Karpas-422 (cell line): ENCODE results near the gene GATA5. TPM values are rescaled to one million over a fixed set of nuclear protein-coding genes. Genes with fewer than 3 reads are reported as not detected.

ENCODE experiments used
- DNase-seq: peaks from one replicate; pipeline ENCODE4 v3.0.0-alpha.2; 2015
- H2AFZ ChIP-seq: fragments of 200-600 bp; sonication (generic); 2 replicates; pipeline ENCODE4 v1.6.1; 2014; ENCODE audit warnings: antibody characterized with exemption, low read length, mixed read lengths
- H3K27ac ChIP-seq: fragments of 200-600 bp; sonication (generic); 2 replicates; pipeline ENCODE4 v1.5.1; 2014; ENCODE audit warnings: mild to moderate bottlenecking, low read length, moderate library complexity
- H3K27me3 ChIP-seq: fragments of 200-600 bp; sonication (generic); 2 replicates; pipeline ENCODE4 v1.6.1; 2014; ENCODE audit warnings: low read length, mixed read lengths
- H3K36me3 ChIP-seq: fragments of 200-600 bp; sonication (generic); 2 replicates; pipeline ENCODE4 v1.6.1; 2014; ENCODE audit warnings: low read length, mixed read lengths; ENCODE audit not compliant: insufficient read depth
- H3K4me1 ChIP-seq: fragments of 200-600 bp; sonication (generic); 2 replicates; pipeline ENCODE4 v1.6.1; 2014; ENCODE audit warnings: mild to moderate bottlenecking, low read length, mixed read lengths
- H3K4me2 ChIP-seq: fragments of 200-600 bp; sonication (generic); 2 replicates; pipeline ENCODE4 v1.6.1; 2014; ENCODE audit warnings: low read length, low read depth, mild to moderate bottlenecking; ENCODE audit not compliant: poor library complexity, severe bottlenecking
- H3K4me3 ChIP-seq: fragments of 200-600 bp; sonication (generic); 2 replicates; pipeline ENCODE4 v1.5.1; 2014; ENCODE audit warnings: mild to moderate bottlenecking, antibody characterized with exemption, low read length, mixed read lengths
- H3K79me2 ChIP-seq: fragments of 200-600 bp; sonication (generic); 2 replicates; pipeline ENCODE4 v1.6.1; 2014; ENCODE audit warnings: mild to moderate bottlenecking, low read length, mixed read lengths
- H3K9ac ChIP-seq: fragments of 200-600 bp; sonication (generic); 2 replicates; pipeline ENCODE4 v1.6.0; 2014; ENCODE audit warnings: low read length
- H3K9me2 ChIP-seq: fragments of 200-600 bp; sonication (generic), shearing (Covaris generic); replicated peaks from 2 replicates; pipeline ENCODE4 v1.6.0; 2014; ENCODE audit warnings: mild to moderate bottlenecking, low read length, moderate library complexity; ENCODE audit not compliant: insufficient read depth
- H3K9me3 ChIP-seq: fragments of 300-700, 200-600 bp; sonication (generic); 2 replicates; pipeline ENCODE4 v1.6.1; 2014; ENCODE audit warnings: low read length, mixed read lengths
- H4K20me1 ChIP-seq: fragments of 200-600 bp; sonication (generic); 2 replicates; pipeline ENCODE4 v1.6.1; 2014; ENCODE audit warnings: mild to moderate bottlenecking, antibody characterized with exemption, low read length, low read depth; ENCODE audit not compliant: insufficient read depth
- total RNA-seq: library from RNA; depleted of rRNA; stranded (reverse); fragments of >200 nt; shearing (Covaris generic); gene quantifications from 2 replicates; pipeline ENCODE4 v1.2.3, GENCODE V29; 2014; ENCODE audit warnings: low replicate concordance

GATA5 gene
- total RNA-seq, 1 experiment from 2014 or later, result not detected

DNA sequence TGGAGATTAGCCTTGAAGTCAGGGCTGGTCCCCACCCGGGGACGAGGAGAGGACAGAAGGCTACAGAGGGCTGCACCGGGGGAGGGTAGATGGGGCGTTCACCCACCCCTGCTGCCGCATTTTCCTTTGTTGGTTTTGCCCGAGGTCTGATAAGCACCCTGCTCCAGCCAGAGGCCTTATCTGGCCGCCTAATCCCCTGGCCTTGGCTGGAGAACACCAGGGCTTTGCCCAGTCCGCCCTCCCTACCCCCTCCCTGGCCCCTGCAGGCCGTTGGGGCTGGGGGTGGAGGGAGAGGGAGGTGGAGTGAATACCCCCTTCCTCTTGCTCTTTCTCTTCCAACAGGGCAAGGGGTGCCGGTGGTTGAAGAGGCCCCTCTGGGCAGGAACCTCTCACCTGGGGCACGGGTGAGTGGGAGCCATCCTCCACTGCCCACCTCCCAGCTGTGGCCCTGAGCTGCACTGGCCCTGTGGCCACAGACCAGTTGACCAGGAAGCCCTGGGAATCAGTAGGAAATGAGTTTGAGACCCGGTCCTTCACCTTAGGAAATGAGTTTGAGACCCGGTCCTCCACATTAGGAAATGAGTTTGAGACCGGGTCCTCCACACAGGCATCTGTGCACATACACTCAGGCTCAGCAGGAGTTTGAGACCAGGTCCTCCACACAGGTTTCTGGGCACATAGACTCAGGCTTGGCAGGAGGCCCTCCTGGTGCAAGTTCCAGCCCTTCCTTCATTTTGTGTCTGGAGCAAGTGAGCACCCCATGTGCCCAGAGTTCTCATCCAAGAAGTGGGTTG is 12.0 kb upstream of the GATA5 start:
- H3K4me2 ChIP-seq, result no peak overlapping the region
- H3K79me2 ChIP-seq, result no peaks in the 10 kb centered on the region
- H3K36me3 ChIP-seq, result no peaks in the 10 kb centered on the region
- no peak overlapping the region for H3K27ac ChIP-seq
- no peak overlapping the region for H3K4me3 ChIP-seq
- H3K9me2 ChIP-seq, result no peaks in the 10 kb centered on the region
- 0 out of 2 replicates have a peak, but pooled peaks cover 4% of the 10 kb centered on the region for H4K20me1 ChIP-seq
- H2AFZ ChIP-seq, result no peak overlapping the region
- H3K9ac ChIP-seq, result no peak overlapping the region
- no peaks in the 10 kb centered on the region for H3K27me3 ChIP-seq
- H3K4me1 ChIP-seq, result peaks cover 6% of the 10 kb centered on the region
- no peaks in the 10 kb centered on the region for H3K9me3 ChIP-seq
- no peak for DNase-seq

DNA sequence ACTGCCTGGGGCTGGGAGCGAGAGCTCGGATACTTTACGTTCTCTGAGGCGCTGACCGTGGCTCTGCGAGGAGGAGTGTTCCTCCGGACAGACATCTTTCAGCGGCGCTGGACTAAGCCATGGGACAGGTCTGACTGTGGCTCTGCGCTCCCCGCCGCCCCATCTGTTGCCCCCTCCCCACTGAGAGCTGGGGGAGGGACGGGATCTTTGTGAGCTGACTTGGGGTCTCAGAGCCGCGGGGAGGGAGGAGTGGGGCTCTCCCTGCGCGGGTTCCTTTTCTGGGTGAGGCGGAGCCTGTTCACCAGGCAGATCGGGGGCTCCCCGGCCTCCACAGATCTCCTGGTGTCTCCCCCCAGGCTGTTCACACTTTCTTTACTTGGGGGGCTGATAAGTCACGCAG is 11.3 kb upstream of the GATA5 start:
- Histone ChIP-seq H3K9ac (no peak overlapping the region), H2AFZ (no peak overlapping the region), H4K20me1 (0 out of 2 replicates have a peak, but pooled peaks cover 7% of the 10 kb centered on the region), H3K27me3 (no peaks in the 10 kb centered on the region), H3K4me1 (peaks cover 6% of the 10 kb centered on the region), H3K9me3 (no peaks in the 10 kb centered on the region), H3K27ac (no peak overlapping the region), H3K9me2 (no peaks in the 10 kb centered on the region), H3K36me3 (no peaks in the 10 kb centered on the region), H3K4me3 (no peak overlapping the region), H3K4me2 (no peak overlapping the region), H3K79me2 (no peaks in the 10 kb centered on the region)
- DNase-seq, result no peak

DNA sequence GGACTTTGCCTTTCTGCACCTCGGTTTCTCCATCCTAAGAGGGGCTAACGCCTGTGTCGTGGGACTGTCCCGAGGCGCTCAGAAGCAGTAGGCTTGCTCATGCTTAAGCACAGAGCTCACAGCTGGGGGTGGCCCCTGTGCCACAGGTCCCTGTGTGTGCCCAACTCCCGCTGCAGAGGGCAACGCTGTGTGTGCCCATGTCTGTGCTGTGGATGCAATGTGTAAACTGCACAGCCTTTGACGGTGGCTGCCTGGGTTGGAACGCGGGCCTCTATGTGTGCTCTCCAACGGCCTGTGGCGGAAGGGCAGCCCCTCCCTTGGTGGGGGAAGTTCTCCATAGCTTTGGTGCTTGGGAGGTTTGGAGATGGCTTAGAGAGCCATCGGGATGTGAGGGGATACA is 10.7 kb upstream of the GATA5 start:
- Histone ChIP-seq H3K9ac (no peak overlapping the region), H3K4me3 (no peak overlapping the region), H3K9me2 (no peaks in the 10 kb centered on the region), H4K20me1 (0 out of 2 replicates have a peak, but pooled peaks cover 9% of the 10 kb centered on the region), H3K36me3 (no peaks in the 10 kb centered on the region), H3K79me2 (no peaks in the 10 kb centered on the region), H3K4me2 (no peak overlapping the region), H3K27ac (no peak overlapping the region), H3K27me3 (no peaks in the 10 kb centered on the region), H3K4me1 (peaks cover 6% of the 10 kb centered on the region), H2AFZ (no peak overlapping the region), H3K9me3 (no peaks in the 10 kb centered on the region)
- DNase-seq, result no peak

DNA sequence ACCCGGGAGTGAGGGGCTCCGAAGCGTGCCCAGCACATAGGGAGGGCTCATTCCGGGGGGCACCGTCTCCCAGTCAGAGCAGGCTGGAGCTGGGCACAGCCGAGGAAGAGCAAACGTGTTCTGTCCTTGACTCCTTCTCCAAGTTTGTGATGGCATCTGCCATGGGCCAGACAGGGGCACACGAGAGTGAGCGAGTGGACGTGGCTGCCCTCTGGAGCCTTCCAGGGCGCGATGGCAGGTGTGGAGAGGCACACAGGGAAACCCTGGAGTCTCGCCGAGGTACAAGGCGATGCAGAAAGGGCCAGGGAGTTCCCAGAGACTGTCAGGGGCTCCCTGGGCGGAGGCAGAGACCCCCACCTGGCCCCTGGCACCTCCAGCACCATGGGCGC is 9.9 kb upstream of the GATA5 start:
- Histone ChIP-seq H3K9me2 (no peaks in the 10 kb centered on the region), H3K79me2 (no peaks in the 10 kb centered on the region), H3K27ac (no peak overlapping the region), H2AFZ (no peak overlapping the region), H3K9ac (no peak overlapping the region), H3K4me3 (no peak overlapping the region), H3K4me1 (peaks cover 6% of the 10 kb centered on the region), H3K9me3 (no peaks in the 10 kb centered on the region), H3K4me2 (no peak overlapping the region), H3K27me3 (no peaks in the 10 kb centered on the region), H3K36me3 (no peaks in the 10 kb centered on the region), H4K20me1 (0 out of 2 replicates have a peak, but pooled peaks cover 9% of the 10 kb centered on the region)
- DNase-seq, result no peak

DNA sequence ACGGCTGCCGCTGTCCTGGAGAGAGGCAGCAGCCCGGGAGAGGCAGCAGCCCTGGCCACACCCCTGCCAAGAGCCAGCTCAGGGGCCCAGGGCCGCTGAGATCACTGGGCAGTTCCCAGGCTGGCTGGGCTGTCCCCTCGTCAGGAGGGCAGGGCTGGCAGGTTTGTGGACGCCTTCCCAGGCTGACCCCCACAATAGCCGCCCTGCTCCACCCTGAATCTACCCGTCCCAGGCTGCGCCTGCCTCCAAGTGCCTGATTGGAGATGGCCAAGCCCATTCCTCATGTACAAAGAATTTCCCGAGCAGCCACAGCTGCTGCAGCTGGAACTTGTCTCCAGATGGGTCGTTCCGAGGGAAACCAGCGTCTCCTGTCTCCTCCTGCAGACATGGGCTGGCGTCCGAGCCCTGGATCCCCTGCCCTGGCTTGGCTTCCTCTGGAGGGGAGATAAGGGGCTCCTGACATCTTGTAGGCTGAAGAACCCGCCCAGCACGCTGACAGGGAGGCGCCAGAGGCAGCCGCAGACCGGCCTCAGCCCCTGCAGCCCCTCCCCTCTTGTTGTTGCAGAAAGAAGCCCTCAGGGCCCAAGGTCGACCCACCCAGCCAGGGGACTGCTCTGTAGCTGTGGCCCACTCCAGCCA is 9.4 kb upstream of the GATA5 start:
- H3K4me2 ChIP-seq, result no peak overlapping the region
- no peak overlapping the region for H3K27ac ChIP-seq
- H3K9ac ChIP-seq, result no peak overlapping the region
- H3K36me3 ChIP-seq, result no peaks in the 10 kb centered on the region
- H3K9me3 ChIP-seq, result no peaks in the 10 kb centered on the region
- H3K79me2 ChIP-seq, result no peaks in the 10 kb centered on the region
- 0 out of 2 replicates have a peak, but pooled peaks cover 9% of the 10 kb centered on the region for H4K20me1 ChIP-seq
- H2AFZ ChIP-seq, result no peak overlapping the region
- no peak for DNase-seq
- no peak overlapping the region for H3K4me3 ChIP-seq
- no peaks in the 10 kb centered on the region for H3K9me2 ChIP-seq
- H3K27me3 ChIP-seq, result no peaks in the 10 kb centered on the region
- peaks cover 6% of the 10 kb centered on the region for H3K4me1 ChIP-seq

DNA sequence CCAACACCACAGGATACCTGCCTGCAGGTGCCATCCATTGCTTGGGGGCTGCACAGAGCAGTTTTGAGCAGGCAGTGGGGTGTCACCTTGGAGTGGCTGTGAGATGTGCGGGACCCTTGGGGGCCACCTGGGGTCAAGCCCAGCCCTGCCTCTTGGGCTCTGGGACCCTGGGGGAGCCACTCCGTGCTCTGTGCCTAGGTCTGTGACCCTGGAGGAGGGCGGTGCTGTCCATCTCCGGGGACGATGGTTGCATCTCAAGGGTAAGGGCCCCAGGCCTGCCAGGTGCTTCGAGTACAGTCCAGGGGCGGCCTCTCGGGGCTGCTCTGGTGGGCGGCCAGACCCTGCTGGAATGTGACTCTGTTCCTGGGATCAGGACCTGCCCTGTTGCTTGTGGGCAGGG is 8.7 kb upstream of the GATA5 start:
- peaks cover 6% of the 10 kb centered on the region for H3K4me1 ChIP-seq
- H3K4me3 ChIP-seq, result no peak overlapping the region
- H3K4me2 ChIP-seq, result no peak overlapping the region
- no peaks in the 10 kb centered on the region for H3K9me2 ChIP-seq
- no peaks in the 10 kb centered on the region for H3K79me2 ChIP-seq
- no peak overlapping the region for H3K9ac ChIP-seq
- no peak overlapping the region for H2AFZ ChIP-seq
- no peaks in the 10 kb centered on the region for H3K36me3 ChIP-seq
- DNase-seq, result no peak
- H3K27ac ChIP-seq, result no peak overlapping the region
- no peaks in the 10 kb centered on the region for H3K9me3 ChIP-seq
- H4K20me1 ChIP-seq, result 0 out of 2 replicates have a peak, but pooled peaks cover 9% of the 10 kb centered on the region
- H3K27me3 ChIP-seq, result no peaks in the 10 kb centered on the region

DNA sequence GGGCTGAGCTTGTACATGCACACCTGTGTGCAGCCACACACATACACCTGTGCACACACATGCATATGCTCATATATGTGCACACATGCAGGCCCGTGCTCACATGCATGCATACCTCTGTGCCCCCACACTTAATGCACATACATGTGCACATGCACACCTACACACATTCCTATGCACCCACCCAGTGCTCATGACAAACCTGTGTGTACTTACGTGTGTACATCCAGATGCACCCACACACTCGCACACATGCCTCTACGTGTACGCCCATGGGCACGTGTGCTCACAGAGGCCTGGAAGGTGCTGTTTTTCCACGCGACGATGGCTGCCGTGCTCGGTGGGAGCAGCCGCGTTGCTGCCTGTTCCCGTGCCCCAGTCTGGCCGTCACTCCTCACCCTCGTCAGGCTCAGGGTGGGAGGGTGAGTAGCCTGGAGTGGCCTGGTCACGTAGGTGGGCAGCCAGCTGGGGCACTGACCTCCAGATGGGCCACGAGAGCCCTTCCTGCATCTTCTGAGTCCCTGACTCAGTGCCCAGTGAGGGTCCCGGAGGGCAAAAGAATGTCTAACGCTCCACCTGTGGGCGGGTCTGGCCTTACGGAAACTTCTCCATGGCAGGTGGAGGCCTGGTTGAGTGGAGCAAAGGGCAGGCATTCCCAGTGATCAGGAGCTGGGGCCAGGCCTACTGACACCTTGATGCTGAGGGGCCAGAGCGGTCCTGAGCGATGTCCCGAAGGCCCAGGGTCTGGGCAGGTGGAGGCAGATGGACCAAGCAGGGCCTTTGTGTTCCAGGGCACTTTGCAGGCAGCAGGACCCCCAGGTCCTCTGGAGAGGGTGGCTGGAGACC is 8.0 kb upstream of the GATA5 start:
- no peak overlapping the region for H3K27ac ChIP-seq
- no peaks in the 10 kb centered on the region for H3K9me3 ChIP-seq
- peaks cover 6% of the 10 kb centered on the region for H3K4me1 ChIP-seq
- H3K9ac ChIP-seq, result no peak overlapping the region
- DNase-seq, result no peak
- no peak overlapping the region for H2AFZ ChIP-seq
- no peak overlapping the region for H3K4me3 ChIP-seq
- H3K27me3 ChIP-seq, result no peaks in the 10 kb centered on the region
- H3K9me2 ChIP-seq, result no peaks in the 10 kb centered on the region
- no peaks in the 10 kb centered on the region for H3K79me2 ChIP-seq
- no peaks in the 10 kb centered on the region for H3K36me3 ChIP-seq
- no peak overlapping the region for H3K4me2 ChIP-seq
- 0 out of 2 replicates have a peak, but pooled peaks cover 9% of the 10 kb centered on the region for H4K20me1 ChIP-seq

DNA sequence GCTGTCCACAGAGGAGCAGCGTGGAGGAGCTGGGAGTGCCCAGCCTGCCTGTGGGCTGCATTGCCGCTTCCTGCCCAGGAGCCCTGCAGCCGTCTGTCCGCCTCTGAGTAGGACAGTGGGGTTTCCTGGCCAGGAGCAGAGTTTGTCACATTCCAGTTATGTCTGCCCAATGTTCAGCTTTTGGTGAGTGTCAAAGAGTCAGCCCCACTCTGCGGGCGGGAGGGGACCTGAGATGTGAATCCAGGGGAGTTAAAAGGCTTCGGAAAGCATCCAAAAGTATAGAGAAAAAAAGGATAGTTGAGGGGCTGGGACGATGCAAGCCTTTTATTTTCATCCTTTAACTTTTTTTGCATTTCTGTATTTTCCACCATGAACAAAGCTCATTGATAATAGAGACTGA is 7.2 kb upstream of the GATA5 start:
- no peak for DNase-seq
- H3K9me3 ChIP-seq, result no peaks in the 10 kb centered on the region
- no peak overlapping the region for H3K9ac ChIP-seq
- no peaks in the 10 kb centered on the region for H3K79me2 ChIP-seq
- H3K27me3 ChIP-seq, result no peaks in the 10 kb centered on the region
- H3K9me2 ChIP-seq, result no peaks in the 10 kb centered on the region
- 0 out of 2 replicates have a peak, but pooled peaks cover 9% of the 10 kb centered on the region for H4K20me1 ChIP-seq
- no peaks in the 10 kb centered on the region for H3K36me3 ChIP-seq
- H3K4me2 ChIP-seq, result no peak overlapping the region
- no peak overlapping the region for H3K4me3 ChIP-seq
- no peak overlapping the region for H2AFZ ChIP-seq
- H3K4me1 ChIP-seq, result peaks cover 6% of the 10 kb centered on the region
- H3K27ac ChIP-seq, result no peak overlapping the region
